ENCODE results near the gene GPR158.

GPR158 gene

DNA sequence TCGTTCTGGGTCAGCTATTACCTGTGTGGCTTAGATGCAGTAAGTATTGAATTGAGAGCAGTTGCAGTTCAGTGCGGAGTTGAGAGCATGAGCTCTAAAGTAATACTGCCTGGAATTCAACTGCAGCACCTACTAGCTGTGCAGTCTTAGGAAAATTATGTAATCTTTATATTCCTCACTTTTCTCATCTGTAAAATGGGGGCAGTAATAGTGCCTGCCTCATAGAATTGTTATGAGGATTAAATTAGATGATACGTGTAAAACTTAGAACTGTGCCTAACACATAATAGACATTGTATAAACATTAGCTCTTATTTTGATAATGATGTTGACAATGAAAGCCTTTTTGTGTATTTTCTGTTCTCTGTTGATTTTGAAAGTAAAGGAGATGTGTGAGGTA lies 330.0 kb downstream of the GPR158 start:
- no peak for DNase-seq (ENCODE audit: low spot score)

DNA sequence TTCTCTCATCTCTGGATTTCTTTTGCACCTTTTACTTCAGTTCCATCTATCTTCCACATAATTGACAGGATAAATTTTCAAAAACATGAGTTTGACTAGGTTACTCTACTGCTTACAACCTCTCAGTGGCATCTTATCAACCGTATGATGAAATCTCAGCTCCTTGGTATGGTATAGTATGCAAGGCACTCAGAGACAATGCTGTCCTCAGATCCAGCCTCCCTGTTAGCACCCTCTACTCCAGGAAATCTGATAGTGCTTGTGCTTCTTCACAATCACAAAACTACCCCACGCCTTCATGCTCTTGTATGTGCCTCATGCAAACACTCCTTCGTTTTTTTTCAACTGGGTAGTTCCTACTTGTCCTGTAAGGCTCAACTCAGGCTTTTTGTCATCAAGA lies 330.7 kb downstream of the GPR158 start:
- no peak for DNase-seq (ENCODE audit: low spot score)

GRCh38 chr10:25506821-25507335 lies 332.1 kb downstream of the GPR158 start:
- no peak for DNase-seq (ENCODE audit: low spot score)

DNA sequence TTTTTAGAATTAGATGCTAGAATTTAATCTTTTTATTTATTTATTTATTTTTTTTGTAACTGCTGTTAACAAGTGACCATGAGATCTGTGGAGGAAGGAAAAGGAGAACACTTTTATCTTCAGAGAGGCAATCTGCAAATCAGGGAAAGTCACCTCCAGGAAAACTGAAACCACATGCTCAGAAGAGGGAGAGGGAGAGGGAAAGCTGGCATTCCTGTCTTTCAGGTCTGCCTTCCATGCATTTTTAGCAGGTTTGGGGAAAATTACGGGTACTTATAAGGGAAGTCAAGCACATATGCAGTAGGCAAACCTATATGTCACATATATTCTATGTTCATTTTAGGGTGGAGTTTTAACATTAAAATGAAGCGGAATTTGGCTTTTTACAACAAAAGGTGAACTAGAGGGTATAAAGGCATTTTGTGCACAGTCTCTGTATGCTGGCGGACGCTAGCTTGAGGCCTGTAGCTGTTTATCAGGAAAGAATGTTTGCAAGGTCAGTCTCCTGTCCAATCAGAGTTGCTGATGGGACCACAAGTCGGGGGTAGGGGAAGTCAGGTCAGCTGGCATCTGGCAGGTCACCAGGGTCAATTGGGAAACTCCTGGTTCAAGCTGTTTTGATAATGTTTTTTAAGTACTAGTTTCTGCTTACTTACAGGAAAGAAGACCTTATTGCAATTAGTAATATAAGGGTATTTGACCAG lies 333.5 kb downstream of the GPR158 start:
- no peak for DNase-seq (ENCODE audit: low spot score)

DNA sequence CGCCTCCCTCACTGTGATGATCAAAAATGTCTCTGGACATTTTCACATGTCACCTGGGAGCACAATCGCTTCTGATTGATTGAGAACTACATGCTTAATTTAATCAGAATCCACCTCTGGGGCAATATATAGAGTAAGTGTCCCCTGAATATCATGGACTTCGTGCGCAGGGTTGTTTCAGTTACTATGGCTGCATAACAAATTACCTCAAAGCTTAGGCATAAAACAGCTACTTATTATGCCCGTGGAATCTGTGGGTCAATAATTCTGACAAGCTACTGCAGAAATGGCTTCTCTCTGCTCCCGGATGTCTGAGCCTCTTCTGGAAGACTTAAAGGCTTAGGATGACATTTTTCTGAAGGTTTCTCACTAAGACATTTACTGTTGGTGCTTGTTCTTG lies 334.4 kb downstream of the GPR158 start:
- DNase-seq (ENCODE audit: low spot score), result no peak

- no peak for DNase-seq (ENCODE audit: low spot score)
These were observed 347.5 kb downstream of the GPR158 start for GRCh38 chr10:25522294-25522693.

DNA sequence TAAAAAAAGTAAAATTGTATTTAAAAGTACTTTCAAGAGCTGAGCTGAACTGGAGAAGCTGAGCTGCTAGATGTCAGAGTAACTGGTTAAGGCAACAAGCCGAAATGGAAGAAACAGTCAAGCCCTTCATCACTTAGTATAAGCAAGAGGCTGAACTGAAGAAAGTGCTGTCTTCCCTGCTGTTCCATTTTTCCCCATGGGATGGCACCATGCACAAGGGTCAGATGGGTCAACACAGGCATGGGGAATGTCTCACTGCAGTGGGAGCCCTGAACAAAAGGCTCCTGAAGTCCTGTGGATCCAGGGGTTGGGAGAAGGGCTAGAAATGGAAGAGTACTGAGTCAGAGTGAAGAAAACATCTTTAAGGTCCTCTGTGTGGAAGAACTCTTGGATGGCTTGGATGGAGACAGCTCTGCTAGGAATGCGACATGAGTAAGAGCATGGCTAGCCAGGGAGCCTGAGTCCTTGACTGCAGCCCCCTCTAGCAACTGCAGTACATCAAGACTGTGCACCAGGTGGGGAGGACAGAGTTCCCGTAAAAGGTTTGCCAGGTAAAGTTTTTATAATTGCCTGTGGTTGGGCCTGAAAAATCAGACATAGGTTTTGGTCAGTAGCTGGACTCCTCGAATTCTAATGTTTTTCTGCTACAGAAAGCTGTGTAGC lies 348.3 kb downstream of the GPR158 start:
- DNase-seq (ENCODE audit: low spot score), result peak; percentile 31

DNA sequence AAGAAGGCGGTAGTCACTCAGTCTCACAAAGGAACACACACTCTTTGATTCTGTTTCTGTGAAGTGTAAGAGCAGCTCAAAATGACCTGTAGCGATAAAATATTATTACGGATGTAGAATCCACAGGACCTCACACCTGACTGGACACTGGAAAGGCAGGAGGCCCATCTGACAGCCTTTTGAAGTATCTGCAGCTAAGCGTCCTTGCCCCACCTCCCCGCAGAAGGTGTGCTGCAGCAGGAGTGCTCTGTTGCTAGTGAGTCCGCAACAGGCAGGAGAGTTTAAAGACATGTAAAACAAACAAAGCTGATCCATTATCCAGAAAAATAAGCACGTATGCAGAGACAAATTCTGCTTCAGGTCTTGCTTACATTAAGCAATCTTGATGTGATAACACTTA lies 355.5 kb downstream of the GPR158 start:
- no peak for DNase-seq (ENCODE audit: low spot score)

DNA sequence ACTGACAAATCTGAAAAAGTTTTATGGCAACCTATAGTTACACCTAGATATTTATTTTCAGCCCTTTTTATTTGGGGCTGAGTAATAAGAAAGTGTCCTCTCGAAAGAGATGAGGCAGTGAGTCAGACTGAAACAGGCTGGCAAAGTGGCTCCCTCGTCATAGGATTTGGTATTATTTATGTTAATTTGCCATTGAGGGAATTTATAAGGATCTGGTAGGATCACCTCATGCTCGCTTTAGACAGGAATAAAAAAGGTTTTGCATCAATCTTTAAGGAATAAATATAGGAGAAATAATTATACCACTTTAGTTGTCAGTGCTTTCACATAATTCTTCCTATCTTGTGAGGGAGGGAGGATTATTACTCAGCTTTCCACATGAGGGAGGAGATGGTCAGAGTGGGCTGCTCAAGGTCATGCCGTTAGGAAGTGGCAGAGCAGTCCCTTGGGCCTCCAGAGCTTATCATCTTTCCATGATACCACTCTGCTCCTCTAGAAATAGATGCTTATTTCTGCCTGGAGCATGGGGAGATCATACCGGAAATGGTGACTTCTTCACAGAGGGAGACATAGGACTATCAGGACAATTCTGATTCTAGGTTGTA lies 356.8 kb downstream of the GPR158 start:
- no peak for DNase-seq (ENCODE audit: low spot score)

- no peak for DNase-seq (ENCODE audit: low spot score)
These were observed 357.4 kb downstream of the GPR158 start for GRCh38 chr10:25532213-25532612.

DNA sequence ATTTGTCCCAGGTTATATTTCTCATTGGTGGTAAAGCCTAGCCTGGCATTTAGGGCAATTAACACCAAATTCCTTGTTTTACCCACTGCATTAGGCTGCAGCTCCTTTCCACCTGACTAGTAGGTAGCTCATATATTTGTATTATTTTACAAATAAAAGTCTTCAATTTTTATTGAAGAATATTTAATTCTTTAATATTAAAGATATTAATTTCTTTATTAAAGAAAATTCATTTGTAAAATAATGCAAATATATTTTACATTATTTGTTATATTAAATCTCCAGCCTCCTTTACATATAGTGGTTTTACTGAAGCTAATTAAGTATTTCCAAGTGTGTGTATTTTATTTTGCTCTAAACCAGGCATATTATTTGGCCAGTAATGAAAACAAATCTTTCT lies 361.2 kb downstream of the GPR158 start:
- no peak for DNase-seq (ENCODE audit: low spot score)

GRCh38 chr10:25547382-25547781 lies 372.6 kb downstream of the GPR158 start:
- DNase-seq (ENCODE audit: low spot score), result peak; percentile 45

DNA sequence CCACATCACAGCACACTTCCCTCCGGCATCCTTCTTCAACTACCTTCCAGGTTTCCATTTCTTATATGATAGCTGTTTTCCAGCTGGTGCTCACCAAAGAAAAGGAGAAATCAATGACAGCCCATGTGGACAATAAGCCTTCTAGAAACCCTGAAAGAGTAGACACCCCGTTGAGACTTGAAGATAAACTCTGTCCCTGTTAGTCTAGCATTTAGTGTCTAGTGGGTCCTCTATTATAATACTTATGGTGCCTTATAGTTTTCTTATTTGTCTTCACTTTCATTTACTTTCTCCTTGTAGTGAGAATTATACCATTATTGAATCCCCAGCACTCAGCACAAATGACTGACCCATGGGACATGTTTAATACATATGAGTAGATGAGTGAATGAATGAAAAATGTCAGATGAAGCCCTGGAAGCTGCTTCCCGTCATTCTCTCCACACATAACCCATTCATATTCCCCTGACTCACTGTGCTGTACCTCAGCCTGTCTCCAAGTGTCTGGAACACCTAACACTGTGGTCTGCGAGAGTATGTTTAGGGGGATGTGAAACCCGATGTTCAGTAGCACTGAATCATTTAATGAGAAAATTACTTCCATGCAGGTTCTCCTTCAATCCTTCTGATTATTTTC lies 377.6 kb downstream of the GPR158 start:
- no peak for DNase-seq (ENCODE audit: low spot score)

DNA sequence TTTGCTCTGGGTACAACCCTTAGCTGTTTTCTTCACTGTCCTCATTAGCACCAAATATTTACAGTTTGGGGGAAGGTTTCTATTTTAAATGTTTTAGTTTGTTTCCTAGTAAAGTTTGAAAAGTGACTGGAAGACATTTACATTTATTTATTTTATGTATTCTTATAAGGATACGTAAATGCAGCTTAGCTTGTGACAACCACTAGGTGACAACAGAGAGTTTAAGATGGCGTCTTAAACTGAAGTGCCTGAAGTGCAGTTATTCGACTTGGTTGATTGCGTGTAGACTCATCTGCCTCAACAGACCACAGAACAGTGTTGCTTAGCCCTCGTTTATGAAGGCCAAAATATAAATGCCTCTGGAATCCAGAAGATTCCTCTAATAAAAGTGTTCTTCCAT lies 381.1 kb downstream of the GPR158 start:
- DNase-seq (ENCODE audit: low spot score), result peak; percentile 14

DNA sequence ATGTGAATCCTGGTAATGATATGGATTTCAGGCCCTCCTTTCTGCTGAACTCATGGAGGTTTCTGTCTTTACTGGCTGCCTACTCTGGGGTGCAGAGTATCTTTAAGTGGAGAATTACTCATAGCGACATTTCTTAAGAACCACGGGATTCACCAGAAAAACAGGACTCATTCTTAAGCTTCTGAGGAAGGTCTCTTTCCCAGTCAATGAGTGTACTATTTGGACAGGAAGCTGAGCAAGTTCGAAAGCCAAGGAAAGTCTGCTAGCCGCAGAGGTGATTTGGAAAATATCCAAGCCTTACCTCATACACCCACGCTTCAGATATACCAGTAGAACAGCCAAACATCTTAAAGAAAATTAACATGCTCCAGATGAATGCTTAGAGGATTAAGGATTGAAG lies 381.7 kb downstream of the GPR158 start:
- DNase-seq (ENCODE audit: low spot score), result peak; percentile 67

DNA sequence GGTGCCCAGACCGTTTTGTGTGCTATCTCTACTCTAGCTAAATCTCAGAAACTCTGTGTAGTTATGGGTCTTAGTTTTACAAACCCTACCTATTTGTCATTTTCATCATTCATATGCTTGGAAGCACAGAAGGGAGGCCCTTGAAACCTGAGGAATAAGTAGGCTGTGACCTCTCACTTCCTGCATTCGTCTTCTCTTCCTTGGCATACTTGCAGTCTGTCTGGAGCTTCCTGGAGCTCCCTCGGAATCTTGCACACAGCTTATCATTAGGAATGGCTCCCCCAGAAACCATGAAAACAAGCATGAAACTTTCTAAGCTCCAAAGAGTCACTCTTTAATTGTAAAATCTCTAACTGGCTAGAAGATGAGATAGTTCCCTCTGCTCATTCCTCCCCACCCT lies 382.3 kb downstream of the GPR158 start:
- DNase-seq (ENCODE audit: low spot score), result no peak

DNA sequence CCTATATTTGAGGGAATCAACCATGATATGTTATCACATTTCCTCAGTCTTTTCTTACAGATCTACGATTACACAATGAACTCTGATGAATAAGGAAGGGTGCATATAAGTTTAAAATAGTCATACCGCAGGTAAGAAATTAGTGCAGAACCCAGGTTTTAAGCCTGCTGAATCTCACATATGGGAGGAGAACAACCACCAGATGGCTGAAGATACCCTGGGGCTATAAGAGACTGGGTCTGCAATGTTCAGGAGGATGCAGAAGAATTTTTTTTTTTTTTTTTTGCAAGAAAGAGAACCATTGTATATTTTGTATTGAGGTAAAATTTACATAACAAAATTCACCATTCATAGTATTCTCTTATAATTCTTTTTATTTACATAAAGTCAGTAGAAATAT lies 387.0 kb downstream of the GPR158 start:
- no peak for DNase-seq (ENCODE audit: low spot score)

DNA sequence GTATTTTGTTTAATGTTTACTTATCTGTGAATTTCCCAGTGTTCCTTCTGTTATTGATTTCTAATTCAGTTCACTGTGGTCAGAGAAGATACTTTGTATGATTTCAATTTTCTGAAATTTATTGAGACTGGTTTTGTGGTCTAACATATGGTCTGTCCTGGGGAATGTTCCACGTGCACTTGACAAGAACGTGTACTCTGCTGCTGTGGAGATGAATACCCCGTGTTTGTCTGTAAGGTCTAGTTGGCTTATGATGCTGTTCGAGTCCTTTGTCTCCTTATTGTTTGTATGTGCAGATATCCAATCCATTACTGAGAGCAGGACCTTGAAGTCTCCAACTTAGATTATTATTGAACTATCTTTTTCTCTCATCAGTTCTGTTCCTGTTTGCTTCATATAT lies 387.7 kb downstream of the GPR158 start:
- DNase-seq (ENCODE audit: low spot score), result no peak

DNA sequence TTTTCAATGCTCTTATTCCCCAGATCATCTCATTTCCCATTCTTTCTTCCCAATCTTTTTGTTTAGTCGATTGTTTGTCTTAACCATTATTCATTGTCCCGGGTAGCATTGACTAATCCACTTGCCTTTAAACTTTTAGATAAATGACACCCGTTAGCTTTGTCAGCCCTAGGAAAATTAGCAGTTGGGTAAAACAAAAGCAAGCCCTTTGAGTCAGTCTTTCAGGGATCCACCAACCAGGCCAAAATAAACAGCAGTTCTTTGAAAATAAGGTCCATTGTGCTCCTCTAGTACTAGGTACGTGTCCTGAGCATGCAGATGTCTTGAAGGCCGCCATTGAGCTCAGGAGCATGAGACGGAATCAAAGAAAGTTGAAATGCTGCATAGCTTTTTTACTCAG lies 389.6 kb downstream of the GPR158 start:
- DNase-seq (ENCODE audit: low spot score), result no peak

DNA sequence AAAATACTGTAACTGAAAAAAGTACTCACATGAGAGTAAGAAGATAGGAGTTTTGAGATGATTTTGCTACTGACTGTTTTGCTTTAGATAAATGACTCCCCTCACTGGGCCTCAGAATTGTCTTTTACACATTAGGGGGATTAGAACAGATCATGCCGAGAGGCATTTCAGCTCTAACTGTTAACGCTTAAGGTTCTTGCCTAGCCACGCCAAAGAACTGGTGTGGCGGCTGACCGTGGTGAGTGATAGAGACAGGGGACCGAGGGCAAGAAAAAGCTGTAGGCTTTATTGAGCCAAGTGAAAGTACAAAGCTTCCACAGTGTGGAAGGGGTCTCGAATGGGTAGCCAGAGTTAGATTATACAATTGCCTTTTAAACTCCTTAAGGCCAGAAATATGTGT lies 390.8 kb downstream of the GPR158 start:
- DNase-seq (ENCODE audit: low spot score), result no peak

DNA sequence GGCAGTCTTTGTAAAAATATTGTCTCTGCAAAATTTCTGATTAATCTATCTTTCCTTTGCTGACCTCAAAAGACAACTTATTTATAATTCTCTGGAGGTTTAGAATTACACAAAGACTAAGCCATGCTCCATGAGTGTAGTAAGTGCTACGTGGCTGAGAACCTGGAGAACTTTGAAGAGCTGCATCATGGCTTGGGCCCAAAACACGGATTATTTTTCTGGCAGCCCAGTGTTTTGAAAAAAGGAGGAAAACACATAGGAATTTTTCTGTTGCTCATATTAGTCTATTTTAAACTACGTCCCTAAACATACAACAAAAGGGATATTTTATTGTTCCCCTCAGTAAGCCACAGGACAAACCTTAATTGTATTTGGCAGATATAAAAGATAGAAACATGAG lies 398.5 kb downstream of the GPR158 start:
- no peak for DNase-seq (ENCODE audit: low spot score)

DNA sequence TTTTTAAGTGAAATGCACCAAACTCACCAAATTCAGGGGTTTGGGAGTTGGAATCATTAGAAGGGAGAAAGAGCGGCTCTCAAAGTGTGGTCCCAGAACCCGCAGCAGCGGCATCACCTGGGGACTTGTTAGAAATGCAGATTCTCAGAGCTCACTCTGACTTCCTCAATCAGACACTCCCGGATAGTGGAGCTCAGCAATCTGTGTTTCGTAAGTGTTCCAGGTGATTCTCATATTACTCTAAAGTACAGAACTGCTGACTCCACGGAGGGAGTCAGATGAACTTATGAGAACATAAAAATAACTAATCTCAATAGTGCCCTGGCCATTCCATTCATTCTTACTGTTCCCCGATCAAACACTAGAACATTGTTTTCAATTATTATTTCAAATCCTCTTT lies 400.5 kb downstream of the GPR158 start:
- no peak for DNase-seq (ENCODE audit: low spot score)

DNA sequence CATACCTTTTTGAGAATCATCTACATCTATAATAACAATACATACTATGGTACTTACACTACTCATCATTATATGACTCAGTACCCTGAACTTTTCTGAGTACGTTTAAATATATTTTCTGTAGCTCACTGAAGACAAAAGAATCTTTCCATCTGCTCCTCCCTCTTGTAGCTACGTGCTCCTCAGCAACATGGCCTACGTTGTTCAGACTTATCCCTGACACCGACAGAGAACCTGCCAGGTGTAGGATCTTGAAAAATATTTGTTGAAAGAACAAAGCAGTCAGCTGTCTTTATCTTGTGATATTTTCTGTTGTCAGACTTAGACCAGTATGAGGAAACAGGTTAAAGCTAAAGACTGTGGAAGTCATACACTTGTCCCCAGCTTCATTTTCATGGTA lies 403.3 kb downstream of the GPR158 start:
- DNase-seq (ENCODE audit: low spot score), result no peak
